Prostate gland (tissue), 2 donors: ENCODE measurements around the gene ALOX12.

ENCODE experiments used
- POLR2A ChIP-seq: fragments of 450-650 bp; IDR thresholded peaks from one replicate; pipeline ENCODE4 v1.6.1; 2016; ENCODE audit warnings: antibody characterized with exemption, mild to moderate bottlenecking
- POLR2AphosphoS5 ChIP-seq: sonication (generic); formaldehyde crosslinking; IDR thresholded peaks from one replicate; pipeline ENCODE4 v1.6.1; 2017; ENCODE audit warnings: antibody characterized with exemption
- TF ChIP-seq, protein P1 (sequence below), 4 experiments: fragments of 200-600 bp in 2 of 4; fragments of 450-650 bp in 2 of 4; sonication (generic) in 2 of 4; IDR thresholded peaks; 1 replicate in 3 of 4; 2 replicates in 1 of 4; pipeline ENCODE4 v1.5.1; 2016 to 2019; ENCODE audit warnings: antibody characterized with exemption in 4 of 4, mild to moderate bottlenecking in 2 of 4, moderate library complexity in 2 of 4

- TF ChIP-seq POLR2A: peak; percentile 43
- TF ChIP-seq, protein P1, sequence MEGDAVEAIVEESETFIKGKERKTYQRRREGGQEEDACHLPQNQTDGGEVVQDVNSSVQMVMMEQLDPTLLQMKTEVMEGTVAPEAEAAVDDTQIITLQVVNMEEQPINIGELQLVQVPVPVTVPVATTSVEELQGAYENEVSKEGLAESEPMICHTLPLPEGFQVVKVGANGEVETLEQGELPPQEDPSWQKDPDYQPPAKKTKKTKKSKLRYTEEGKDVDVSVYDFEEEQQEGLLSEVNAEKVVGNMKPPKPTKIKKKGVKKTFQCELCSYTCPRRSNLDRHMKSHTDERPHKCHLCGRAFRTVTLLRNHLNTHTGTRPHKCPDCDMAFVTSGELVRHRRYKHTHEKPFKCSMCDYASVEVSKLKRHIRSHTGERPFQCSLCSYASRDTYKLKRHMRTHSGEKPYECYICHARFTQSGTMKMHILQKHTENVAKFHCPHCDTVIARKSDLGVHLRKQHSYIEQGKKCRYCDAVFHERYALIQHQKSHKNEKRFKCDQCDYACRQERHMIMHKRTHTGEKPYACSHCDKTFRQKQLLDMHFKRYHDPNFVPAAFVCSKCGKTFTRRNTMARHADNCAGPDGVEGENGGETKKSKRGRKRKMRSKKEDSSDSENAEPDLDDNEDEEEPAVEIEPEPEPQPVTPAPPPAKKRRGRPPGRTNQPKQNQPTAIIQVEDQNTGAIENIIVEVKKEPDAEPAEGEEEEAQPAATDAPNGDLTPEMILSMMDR (IDR thresholded peaks at IDR 0.05): peak in 1 of 4 experiments; percentile 5
- TF ChIP-seq POLR2AphosphoS5: peak; percentile 12
Measured at GRCh38 chr17:7043497-7044198, 47.8 kb downstream of the ALOX12 start, which contains the start of gene SLC16A11.
